Right renal pelvis (tissue), 4 donors: ENCODE data around the gene SYNGR2. TPM values are rescaled to one million over a fixed set of nuclear protein-coding genes. Genes with fewer than 3 reads are reported as not detected.

Experiments used
- DNase-seq, 4 donors: peaks; one replicate each; pipeline ENCODE4 v3.0.0-alpha.2; 2013; ENCODE audit warnings: low read depth in 4 of 4, low spot score in 3 of 4, missing footprints in 1 of 4
- polyA plus RNA-seq, 4 donors: library from polyadenylated mRNA; unstranded; fragments of 120-200 nt; gene quantifications; one replicate each; pipeline ENCODE4 v1.2.1, GENCODE V29; 2013; ENCODE audit not compliant: insufficient read length in 4 of 4

Gene SYNGR2, protein sequence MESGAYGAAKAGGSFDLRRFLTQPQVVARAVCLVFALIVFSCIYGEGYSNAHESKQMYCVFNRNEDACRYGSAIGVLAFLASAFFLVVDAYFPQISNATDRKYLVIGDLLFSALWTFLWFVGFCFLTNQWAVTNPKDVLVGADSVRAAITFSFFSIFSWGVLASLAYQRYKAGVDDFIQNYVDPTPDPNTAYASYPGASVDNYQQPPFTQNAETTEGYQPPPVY
- polyA plus RNA-seq = 10 to 100 TPM; 64.9 to 83.8 (median 68.2) TPM

DNA sequence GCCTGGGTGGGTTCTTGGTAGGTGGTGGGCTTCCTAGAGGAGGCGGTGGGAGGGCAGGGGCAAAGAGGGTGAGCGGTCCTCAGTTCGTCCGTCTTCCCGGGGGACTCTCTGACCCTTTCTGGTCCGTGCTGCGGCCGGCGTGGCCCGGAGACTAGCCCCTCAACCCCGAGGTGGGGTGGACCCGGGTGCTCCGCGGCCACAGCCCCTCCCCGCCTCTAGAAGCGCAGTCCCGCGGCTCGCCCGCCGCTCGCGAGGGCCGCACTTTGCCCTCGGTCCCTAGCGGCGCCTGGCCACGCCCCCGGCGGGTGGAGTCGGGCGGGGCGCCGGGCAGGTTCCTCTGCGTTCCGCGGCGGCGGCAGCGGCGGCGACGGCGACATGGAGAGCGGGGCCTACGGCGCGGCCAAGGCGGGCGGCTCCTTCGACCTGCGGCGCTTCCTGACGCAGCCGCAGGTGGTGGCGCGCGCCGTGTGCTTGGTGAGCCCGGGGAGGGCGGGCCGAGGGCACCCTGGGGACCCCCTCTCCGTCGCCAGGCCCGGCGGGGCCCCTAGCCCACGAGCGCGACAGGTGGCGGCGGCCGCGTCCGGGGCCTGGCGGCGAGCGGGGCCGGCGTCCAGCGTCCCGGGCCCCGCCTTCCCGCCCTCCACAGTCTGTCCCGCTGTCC lies at the start of gene SYNGR2:
SYNGR2 (plus strand) TSS at position 340 of the 661 bp plus-strand sequence; CDS start at position 376, 36 bp downstream.
- no peak for DNase-seq

DNA sequence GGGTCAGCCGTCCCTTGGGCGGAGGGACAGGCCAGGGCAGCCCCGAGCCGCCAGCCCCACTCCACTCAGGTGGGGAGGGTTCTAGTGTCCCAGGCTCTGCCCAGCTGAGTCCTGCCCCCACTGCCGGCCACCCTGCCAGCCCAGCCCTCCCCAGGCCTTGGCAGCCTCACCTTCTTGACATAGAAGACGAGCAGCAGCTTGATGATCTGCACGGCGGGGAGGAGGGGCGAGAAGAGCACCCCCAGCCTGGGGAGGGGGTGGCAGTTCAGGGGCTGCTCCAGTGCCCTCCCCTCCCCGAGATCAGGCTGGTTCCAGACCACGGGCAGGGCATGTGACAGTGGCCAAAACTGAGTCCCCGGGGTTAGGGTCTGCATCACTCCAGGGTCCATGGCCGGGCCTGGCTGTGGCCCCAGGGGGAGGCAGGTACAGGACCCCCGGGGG lies 49.6 kb upstream of the SYNGR2 start:
- DNase-seq = no peak

DNA sequence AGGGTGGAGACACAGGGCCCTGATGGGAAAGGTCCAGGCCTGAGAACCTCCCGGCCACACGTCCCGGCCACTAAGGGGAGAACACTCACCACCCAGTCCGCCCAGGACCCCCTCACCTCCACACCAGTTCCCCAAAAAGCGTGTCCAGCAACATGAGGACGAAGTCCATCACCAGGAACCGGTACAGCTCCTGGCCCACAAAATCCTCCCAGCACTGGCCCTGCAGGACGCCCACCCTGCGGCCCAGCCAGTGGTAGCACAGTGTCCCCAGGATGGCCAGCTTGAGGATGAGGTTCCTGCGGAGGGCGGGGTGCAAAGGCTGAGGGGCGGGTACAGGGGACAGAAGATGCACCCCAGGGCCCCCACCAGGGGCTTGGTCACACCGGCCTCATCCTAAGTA lies 47.8 kb upstream of the SYNGR2 start:
- DNase-seq = no peak

DNA sequence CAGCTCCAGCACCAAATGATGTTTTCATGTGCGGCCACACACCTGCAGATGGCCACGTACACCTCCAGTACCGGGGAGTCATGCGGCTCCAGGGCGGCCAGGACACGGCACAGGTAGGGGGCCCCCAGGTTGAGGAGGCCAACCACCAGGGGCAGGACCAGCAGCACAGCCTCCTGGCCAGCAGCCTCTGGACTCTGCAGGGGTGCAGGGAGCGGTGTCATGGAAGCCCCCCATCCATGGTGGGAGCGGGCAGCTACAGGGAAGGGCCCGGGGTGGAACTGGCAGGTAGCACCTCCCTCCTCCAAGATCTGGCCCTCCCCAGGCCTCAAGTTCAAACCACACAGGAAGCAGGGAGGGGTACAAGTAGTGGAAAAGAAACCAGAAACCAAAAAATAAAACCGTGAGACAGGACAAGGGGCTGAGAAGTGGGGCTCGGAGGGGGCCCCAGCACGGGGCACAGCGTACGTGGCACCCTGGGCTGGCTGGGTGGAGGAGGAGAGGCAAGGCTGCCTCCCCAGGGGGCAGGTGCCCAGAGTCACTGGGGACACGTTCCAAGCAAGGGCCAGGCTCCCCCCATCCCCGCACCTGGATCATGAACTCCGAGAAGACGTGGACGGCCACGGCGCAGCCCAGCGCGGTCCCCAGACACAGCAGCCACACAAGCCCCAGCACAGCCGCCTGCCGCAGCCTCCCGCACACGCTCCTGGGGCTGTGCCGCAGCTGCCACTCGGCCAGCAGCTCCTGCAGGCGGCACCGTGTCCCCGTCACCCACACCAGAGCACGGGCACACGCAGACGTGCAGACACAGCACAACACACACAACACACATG lies 47.2 kb upstream of the SYNGR2 start:
- DNase-seq = no peak

DNA sequence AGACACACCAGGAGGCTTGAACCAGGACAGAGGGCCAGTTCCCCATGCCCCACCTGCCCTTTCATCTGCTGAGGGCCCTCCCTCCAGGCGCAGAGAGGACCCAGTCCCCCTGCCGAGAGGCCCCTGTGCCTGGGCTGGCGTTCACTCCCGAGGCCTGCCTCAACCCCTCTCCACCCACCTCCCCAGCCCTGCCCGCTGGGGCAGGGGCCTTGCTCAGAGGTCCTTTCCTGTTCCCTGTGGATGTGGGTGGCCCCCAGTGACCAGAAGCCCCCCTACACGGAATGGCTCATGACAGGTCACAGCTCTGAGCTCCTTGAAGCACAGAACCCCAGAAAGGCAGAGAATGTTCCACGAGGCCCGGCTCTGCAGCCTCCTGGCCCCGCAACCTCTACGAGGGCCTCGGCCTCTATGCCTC lies 46.6 kb upstream of the SYNGR2 start:
- DNase-seq = no peak

DNA sequence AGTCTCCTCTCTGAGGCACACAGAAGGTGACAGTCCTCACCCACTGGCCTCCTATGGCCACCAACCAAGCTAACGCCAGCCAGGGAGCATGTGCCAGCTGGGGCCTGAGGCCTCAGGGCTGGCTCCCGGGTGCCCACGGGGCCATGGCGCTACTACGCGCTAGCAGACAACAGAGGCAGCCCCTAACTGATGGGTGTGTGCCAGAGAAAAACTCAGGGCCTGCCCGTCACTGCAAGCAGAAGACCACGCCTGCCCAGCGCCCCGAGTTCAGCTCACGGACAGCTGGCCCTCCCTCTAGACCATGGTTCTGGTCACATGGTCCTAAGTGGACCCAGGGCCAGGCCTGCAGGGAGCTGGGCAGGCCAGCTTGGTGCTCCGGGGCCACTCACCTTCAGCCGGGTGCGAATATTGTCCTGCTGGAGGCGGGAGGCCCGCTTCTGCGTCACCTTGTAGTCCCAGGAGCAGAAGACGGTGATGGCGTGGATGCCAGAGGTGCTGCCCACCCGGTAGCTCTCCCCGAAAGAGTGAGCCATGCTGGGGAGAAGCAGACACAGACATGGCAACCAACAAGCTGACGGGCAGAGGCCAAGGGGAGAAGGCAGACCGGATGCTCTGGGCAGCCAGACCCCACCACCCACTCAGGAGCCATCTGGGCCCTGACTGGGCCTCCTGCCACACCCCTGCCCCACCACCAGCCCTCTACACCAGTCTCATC lies 46.0 kb upstream of the SYNGR2 start:
- no peak for DNase-seq

DNA sequence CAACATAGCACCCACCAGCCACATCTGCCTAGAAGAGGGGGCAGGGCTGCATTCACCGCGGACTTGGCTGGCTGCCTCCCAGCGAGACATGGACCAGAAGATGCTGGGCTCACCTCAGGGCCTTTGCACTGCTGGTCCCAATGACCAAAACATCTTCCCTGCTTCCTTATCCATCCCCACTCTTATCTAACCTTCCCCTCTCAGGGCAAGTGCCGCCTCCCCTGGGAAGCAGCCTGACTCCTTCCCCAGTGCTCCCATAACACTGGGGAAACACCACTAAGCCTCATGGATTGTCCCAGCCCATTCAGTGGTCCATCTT lies 45.5 kb upstream of the SYNGR2 start:
- no peak for DNase-seq

DNA sequence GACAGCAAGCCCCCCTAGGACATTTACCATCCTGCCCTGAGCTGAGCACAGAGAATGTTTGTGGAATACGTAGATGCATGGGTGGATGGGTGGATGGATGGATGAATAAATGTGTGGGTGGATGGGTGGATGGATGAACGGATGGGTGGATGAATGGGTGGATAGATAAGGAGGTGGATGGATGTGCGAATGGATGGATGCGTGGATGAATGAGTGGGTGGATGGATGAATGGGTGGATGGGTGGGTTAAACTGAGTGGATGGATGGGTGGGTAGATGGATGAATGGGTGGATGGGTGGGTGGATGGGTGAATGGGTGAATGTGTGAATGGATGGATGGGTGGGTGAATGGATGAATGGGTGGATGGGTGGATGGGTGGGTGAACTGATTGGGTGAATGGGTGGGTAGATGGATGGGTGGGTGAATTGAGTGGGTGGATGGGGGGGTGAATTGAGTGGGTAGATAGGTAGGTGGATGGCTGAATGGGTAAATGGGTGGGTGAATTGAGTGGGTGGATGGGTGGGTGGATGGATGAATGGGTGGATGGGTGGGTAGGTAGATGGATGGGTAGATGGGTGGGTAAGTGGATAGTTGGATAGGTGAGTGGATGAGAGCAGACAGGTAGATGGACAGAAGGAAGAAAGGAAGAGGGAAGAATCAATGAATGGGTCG lies 45.0 kb upstream of the SYNGR2 start:
- DNase-seq = no peak

DNA sequence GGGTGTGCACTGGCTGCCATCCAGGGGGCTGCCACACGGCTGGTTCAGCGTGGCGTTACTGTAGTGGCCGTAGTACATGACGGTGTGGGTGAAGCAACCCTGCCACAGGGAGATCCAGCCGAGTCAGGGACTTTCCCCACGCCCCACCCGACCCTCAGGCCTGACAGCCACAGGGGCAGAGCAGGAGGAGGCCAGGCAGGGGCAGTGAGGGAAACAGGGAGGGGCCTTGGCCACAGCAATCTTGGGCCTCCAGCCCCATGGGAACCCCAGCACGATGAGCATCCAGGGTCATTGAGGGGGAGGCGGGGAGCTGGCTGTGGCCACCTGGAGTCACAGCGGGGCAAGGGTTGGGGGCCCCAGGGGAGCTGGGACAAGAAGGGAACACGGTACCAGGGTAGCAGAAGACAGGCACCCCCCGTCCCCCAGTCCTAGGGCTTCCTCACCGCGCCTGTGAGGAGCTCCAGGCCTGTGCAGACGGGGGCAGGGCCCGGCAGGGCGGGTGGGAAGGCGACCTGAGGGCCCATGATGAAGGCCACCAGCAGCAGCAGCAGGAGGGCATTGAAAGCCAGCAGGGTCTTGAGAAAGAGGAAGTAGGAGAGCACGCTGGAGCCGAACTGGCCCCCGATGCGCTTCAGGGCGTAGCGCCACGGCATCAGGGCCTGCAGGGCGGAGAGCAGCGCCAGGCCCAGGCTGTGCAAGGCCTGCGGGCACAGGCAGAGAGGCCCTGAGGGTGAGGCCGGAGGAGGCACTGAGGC lies 44.1 kb upstream of the SYNGR2 start:
- DNase-seq = no peak

DNA sequence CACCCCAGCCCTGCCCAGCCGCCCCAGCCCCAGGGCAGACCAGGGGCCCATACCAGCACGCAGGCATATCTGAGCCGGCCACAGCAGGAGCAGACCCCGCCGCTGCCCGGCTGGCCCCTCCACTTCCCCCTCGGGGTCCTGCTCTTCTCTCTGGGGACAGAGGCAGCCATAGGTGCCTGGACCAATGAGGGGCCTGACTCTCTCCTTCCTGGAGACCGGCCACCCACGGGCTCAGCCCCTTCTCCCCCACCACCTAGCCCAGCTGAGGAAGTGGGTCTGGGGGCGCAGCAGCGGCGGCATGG lies 43.6 kb upstream of the SYNGR2 start:
- DNase-seq = no peak

DNA sequence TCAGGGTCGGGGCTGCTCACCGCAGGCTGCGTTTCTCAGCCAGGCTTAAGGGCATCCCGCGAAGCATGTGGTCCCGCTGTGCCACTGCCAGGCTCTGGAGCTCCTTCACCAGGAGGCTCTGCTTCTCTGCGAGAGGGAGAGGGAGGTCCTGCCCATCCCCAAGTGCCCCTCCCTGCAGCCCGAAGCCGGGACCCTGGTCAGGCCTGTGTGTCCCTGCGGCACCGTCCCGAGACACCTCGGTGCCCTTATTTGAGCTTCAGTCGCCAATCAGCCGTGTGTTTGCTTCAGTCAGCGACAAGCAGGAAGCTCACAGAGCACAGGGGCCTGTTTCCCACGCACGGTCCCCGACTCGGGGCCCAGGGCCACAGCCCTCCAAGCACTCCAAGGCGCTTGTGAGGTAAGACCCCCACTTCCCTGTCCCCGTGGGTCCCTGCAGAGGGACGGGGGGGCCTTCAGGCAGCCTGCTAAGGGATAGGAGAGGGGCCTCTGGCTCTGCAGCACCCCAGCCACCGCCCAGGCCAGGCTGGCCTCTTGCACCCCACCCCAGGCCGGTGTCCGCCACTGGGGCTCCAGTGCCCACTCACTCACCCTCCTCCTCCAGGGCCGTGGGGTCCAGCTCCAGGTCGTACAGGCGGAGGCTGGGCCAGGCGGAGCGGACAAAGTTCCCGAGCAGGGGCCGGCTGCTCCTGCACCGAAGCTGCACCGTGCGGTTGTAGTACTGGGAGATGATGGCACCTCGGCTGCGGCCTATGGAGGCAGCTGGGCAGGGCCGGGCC lies 43.1 kb upstream of the SYNGR2 start:
- DNase-seq = no peak

DNA sequence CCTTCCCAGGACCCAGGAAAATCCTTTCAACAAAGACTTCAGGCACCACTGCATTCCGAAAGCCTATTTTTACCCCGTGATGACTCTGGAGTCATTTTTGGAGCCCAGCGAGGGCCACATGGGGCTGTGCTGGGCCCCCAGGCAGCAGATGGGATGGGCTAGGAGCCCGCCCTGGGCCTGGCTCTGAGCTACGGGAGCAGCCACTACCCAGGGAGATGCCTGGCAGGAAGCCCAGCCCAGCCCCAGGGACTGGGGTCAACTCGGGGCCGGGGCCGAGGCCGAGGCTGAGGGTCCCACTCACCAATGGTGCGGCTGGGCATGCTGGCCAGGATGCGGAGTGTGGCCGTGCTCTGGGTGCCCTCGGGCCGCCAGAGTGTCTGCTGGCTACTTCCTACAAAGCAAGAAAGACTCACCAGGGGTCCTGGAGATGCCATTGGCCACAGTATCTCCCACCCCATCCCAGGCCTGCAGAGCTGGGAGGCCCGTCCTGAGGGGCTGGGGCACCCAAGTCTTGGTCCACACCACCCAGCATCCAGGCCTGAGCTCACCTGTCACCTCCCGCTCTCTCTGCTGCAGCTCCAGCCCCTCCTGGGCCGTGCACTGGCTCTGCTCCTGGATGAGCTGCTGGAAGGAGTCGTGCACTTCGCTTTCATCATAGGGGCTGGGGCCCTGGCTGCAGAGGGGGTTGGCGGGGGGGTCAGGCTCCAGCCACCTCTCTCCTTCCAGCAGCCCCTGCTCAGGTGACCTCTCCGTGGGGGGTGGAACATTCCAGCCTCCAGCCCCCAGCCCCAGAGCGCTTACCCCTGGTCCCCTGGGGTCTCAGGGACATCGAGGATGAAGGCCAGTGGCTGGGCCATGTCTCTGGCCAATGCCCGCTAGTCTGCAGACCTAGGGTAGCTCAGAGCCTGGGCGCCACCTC lies 42.1 kb upstream of the SYNGR2 start:
- DNase-seq = no peak

DNA sequence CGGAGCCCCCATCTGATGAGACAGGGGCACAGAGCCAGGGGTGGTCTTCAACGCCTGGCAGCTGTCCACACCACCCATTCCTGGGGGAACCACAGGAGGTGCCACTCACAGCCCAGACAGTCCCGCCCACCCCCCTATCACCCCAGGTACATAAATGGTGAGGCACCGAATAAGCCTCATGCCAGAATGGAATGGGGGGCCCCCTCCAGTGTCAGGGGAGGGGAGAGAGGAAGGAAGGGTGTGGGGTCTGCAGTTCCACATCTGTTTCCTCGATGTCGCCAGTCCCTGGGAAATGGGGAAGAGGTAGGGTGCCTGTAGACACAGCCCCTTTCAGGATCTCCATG lies 41.5 kb upstream of the SYNGR2 start:
- DNase-seq = no peak

DNA sequence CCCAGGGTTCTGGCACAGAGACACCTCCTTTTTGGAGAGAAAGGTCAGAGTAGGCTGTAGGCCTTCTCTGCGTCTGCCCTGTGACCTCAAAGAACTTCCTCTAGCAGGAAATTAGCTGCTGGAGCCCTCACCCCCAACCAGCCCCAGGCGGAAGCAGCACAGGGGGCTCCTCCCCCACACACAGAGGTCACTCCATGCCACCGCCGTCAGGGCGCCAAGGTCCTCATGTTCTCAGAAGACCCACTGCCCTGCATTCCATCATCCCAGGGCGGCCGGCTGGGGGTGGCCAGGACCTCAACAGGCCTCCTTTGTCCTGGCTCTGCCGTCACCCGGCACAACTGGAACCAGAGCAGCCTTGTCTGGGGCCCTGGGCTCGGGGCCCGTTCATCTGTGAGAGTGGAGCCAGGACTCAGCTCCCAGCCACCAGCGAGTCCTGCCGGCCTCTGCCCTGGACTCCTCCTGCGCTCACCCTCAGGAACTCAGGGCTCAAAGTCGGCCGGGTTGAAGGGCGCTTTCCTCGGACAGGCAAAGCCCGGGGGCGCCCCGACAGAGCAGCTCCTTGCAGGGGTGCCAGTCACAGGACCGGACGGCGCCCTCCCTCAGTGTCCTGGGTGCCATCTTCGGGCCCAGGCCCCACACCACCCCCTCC lies 41.0 kb upstream of the SYNGR2 start:
- no peak for DNase-seq

DNA sequence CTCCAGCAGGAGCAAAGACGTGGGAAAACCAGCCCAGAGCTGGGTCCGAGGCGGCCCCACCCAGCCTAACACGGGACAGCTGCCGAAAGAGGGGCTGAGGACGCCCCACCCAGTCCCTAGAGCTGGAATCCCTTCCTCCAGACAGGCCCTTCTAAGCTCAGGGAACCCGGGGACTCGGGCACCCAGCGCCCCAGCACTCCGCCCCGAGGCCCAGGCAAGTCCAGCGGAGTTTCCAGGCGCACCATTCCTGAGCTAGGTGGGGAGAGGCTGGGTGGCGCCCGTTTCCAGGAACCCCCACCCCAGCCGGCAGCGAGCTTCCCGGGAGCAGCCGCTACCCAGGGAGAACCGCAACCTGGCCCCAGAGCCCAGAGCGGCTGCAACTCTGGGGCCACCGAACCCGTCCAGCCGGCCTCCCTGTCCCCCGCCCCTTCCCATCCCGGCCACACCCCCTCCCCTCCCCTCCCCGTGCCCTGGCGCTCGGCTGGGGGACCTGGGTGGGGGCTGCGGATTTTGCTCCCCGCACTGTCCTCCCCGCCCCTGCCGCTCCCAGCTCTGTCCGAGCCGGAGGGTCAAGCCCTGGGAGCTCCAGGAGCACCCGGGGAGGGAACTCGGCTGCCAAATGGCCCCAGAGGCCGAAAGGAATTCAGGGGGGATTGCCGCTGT lies 40.4 kb upstream of the SYNGR2 start:
- DNase-seq = no peak

DNA sequence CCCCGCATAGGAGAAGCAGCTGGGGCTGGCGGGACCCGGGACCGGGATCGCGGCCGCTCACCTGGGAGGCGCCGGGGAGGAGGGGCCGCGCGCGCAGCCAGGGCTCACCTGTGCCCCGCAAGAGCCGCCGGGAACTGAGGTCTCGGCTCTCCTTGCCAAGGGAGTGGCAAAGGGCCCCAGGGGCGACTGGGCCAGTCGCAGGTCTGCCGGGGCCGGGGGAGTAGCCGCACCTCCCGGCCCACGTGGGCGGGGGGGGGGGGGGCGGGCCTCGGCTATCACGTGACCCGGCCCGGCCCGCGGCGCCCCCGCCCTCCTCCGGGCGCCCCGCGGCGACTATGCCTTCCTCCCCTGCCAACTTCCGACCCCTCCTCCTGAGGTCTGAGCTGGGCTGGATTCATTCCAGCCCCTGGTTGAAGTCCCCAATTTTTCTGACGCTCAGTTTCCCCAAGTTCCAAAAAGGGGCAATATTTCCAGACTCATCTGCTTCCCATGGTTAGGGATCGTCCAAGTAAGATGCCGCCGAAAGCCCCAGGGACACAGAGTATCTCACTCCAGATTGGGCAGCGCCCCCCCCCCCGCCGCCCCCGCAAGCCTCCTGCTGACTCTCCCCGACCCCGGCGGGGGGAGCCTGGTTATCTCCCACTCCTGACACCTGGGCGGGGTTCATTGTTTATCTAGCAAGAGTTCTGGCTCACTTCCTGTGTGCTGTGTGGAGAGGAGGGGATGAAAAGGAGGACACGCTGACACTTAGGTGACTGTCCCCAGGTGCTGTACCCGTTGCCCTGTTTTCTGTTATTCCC lies 39.6 kb upstream of the SYNGR2 start, which contains the start of gene TMC6:
TMC6 (minus strand) TSS at position 205 of the 800 bp plus-strand sequence. CDS start 1,923 bp downstream, outside the sequence.
- DNase-seq = no peak
